RWPE1 (cell line): ENCODE data around the gene TOMM7.

Experiments used
- CTCF ChIA-PET: fragments of 350-600 bp; sonication (Branson Sonifier 250); formaldehyde crosslinking; extraction: SDS; loops from one replicate; lab custom pipeline; 2021; lab: Yijun Ruan, JAX
- POLR2A ChIA-PET: fragments of 400-600 bp; formaldehyde crosslinking; extraction: SDS; loops from one replicate; lab custom pipeline; 2020; ENCODE audit warnings: antibody characterized with exemption; ENCODE audit not compliant: low non-redundant PET; lab: Yijun Ruan, JAX
- DNase-seq: peaks from one replicate; pipeline ENCODE4 v3.0.0; 2012; ENCODE audit warnings: low spot score
- H3K27ac ChIP-seq: fragments of 450-650 bp; 2 replicates; pipeline ENCODE4 v1.5.1; 2017
- TF ChIP-seq, protein P1 (sequence below): fragments of 450-650 bp; conservative IDR thresholded peaks from 2 replicates; pipeline ENCODE4 v1.5.1; 2017; ENCODE audit warnings: low read depth, mild to moderate bottlenecking

The TOMM7 gene

DNA sequence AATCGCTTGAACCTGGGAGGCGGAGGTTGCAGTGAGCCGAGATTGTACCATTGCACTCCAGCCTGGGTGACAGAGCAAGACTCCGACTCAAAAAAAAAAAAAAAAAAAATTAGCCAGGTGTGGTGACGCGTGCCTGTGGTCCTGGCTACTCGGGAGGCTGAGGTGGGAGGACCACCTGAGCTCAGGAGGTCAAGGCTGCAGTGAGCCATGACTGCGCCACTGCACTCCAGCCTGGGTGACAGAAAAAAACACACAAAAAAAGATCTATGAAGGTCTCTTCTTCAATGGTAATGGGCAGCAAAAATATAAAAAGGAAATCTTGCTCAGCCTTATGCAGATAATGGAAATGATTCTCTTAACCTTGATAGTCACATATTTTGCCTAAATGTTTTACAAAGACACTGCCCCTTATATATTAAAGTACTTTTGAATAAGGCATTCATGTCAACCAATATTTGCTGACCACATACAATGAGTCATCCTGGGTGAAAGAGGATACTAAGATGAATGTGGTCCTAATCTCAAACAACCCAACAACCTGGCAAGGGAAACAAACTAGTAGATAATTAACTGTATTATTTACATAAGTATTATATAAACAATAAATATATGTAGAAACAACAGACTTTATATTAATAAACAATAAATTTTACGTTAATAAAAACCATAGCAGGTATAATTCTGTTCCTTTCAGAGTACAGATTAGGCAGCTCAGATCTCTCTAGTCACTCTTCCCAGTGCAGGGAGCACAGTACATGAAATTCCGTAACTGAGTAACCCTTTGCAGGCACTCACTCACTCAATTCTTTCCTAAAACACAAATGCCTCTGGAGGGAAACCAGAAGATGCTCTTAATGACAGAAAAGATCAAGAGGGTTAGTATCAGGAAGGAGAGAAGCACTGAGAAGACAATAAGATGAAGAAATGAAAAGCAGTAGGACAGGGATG, 8.1 kb downstream of the TOMM7 start:
- peak; percentile 43 for DNase-seq
- TF ChIP-seq, protein P1, sequence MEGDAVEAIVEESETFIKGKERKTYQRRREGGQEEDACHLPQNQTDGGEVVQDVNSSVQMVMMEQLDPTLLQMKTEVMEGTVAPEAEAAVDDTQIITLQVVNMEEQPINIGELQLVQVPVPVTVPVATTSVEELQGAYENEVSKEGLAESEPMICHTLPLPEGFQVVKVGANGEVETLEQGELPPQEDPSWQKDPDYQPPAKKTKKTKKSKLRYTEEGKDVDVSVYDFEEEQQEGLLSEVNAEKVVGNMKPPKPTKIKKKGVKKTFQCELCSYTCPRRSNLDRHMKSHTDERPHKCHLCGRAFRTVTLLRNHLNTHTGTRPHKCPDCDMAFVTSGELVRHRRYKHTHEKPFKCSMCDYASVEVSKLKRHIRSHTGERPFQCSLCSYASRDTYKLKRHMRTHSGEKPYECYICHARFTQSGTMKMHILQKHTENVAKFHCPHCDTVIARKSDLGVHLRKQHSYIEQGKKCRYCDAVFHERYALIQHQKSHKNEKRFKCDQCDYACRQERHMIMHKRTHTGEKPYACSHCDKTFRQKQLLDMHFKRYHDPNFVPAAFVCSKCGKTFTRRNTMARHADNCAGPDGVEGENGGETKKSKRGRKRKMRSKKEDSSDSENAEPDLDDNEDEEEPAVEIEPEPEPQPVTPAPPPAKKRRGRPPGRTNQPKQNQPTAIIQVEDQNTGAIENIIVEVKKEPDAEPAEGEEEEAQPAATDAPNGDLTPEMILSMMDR: no peak
- CTCF ChIA-PET: no interaction called here
- H3K27ac ChIP-seq: no peak overlapping the region
- POLR2A ChIA-PET: no interaction called here

DNA sequence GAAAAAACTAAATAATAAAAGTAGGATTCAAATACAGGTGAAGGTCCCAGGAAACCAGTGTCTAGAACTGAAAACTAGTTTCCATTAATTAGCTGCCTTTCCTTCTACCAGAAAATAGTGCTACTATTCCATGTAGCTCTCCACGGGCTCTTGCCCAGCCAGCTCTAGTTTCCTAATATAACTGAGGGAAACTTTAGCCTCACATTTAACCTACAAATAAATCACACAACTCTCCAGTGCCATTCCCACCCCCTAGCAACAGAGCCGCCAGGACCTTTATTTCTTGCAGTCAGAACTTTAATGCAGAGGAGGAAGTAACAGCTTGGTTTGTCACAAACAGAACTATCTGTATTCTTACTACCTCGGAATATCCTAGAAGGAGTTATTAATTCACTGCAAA, 10.3 kb downstream of the TOMM7 start:
- no peak for DNase-seq
- POLR2A ChIA-PET: no interaction called here

DNA sequence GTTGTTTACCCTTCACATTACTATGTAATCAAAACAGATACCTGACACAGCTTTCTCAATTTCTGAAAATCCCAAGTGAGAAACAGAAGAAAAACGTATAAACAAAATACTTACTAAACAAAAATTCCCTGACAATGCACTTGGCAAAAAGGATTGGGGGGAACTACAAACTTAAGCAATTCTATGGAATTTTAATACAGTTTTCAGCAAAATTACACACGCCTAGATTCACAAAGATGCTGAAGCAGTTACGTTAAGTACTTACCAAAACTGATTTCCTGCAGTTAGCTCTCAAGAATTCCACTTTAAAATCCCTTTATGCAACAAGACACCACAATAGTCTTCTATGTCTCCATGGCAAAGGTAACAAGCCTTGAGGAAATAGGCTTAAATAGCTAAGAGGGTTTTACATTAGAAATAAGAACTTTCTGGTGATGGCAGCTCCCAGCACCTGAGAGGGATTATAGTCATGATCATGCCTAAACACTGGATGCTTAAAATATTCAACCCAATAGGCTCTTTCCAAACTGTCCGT, 10.8 kb downstream of the TOMM7 start:
- ChIA-PET POLR2A (no interaction called here), CTCF (interaction anchor here (0.6 to 0.9 kb wide), 2 partner anchors 43 to 101 kb away, joined by 3 to 4 read pairs; no protein-coding TSS in a partner anchor)
- DNase-seq: no peak
- TF ChIP-seq, protein P1: no peak
- no peak overlapping the region for H3K27ac ChIP-seq

More for the DNA sequence above, 10.3 kb downstream of the TOMM7 start:
- no peak overlapping the region for H3K27ac ChIP-seq
- TF ChIP-seq, protein P1: no peak
- CTCF ChIA-PET: interaction anchor here (0.6 to 0.9 kb wide), 2 partner anchors 42 to 101 kb away, joined by 3 to 4 read pairs; no protein-coding TSS in a partner anchor

DNA sequence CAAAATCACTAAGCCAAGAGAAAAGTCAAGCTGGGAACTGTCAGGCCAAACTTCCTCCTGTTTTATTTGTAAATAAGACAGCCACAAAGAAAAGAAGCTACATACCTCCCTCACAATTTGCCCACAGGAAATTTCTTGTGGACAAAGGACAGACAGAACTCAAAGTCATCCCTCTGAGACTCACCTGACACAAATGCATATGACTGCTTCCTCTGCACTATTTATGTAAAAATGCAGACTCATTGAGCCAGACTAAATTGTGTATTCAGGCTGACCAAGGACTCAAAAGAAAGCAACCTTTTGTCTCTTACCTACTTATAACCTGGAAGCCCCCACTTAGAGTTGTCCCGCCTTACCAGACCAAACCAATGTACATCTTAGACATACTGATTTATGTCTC, 11.8 kb downstream of the TOMM7 start:
- TF ChIP-seq, protein P1: no peak
- CTCF ChIA-PET: no interaction called here
- no peak overlapping the region for H3K27ac ChIP-seq
- DNase-seq: no peak
- POLR2A ChIA-PET: no interaction called here

DNA sequence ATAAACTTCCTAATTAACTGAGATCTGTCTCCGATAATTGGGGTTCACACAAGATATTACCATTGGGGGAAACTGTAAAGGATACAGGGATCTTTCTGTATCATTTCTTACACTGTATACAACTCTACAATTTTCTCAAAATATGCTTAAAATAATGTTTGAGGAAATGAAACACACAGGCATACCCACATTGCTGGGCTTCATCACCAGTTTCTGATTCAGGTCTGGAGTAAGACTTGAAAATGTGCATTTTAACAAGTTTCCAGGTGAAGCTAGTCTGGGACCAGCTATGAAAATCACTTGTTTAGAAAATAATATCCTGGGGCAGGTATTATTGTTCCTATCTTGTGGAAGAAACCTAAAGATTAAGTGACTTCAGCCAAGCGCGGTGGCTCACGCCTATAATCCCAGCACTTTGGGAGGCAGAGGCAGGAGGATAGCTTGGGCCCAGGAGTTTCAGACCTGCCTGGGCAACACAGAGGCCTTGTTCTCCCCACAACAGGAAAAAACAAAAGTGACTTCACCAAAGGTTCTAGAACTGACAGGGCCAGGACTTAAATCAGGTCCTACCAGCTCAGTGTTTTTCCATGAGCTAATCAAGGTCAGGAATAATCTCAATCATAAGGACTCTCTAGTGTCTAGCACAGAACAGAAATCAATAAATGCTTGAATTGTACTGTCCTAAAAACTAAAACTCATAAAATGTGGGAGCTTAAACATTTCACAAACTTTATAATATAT, 12.6 kb downstream of the TOMM7 start:
- ChIA-PET CTCF (interaction anchor here (0.6 to 0.8 kb wide), 2 partner anchors 67 to 250 kb away, joined by 3 to 4 read pairs; no protein-coding TSS in a partner anchor), POLR2A (no interaction called here)
- TF ChIP-seq, protein P1: no peak
- no peak for DNase-seq
- no peak overlapping the region for H3K27ac ChIP-seq

DNA sequence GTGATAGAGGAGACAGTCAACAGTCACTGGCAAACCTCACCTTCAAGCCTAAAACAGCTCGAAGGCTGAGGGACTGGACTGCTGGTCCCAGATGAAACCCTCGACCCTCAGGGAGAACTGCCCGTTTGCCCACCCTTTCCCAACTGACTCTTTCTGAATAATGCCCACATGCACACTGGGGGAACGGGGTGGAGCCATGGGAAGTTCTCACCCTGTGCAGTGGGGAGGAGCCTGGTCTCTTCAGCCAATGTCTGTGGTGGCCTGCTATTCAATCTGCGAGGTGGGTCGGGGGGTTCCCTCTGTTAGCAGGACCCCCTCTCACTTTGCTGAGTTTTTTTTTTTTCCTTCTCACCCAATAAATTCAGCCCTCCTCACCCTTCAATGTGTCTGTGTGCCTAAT, 14.5 kb downstream of the TOMM7 start:
- ChIA-PET CTCF (no interaction called here), POLR2A (no interaction called here)
- TF ChIP-seq, protein P1: no peak
- DNase-seq: no peak
- H3K27ac ChIP-seq: no peak overlapping the region
